HG03457 (cell line): Measurements from ENCODE around the gene UBE2L6.

Experiments used
- ATAC-seq: cut with Tn5 transposase; IDR thresholded peaks from one replicate; pipeline ENCODE4 v1.9.1; 2021; ENCODE audit warnings: moderate number of reproducible peaks; ENCODE audit not compliant: unreplicated experiment

The UBE2L6 gene

DNA sequence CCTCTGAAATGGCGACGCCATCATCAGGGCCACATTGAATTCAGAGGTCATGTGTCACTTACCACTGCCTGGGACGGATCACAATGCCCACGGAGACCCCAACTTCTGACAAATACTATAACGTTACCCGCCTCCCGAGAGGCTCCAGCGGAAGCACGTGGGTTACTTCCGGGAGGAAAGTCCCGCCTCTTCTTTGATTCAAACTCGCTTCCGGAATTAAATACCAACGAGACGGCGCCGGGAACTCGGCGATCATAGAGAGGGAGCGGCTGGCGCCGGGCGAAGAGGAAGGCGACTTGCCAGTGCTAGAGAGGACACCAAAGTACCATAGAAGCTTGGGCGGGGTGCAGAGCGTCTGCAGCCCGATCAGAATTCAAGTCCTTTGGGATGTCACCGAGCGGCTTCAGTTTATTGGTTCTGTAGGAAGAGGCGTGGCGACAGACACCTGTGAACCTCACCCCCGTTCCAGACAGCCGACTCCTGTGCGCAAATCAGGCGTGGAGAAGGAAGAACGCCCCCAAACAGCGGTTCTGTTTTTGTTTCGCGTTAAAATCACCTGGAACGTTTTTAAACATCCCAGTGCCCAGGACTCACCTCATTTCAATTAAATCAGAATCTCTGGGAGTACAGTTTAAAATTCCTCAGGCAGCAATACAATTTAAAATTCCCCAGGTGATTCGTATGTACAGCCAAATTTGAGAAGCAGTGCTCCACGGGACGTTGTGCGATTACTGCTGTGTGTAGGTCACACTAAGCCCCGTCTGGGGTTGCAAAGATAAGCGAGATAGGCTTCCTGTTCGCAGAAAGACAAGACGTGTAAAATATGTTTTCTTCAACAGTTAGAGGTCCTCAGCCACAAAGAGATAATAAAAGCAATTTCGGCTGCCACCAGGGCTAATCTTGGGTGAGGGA, 36.6 kb downstream of the UBE2L6 start, which contains the start of gene TIMM10:
Gene TIMM10 (minus strand): TSS at position 159 of the 912 bp plus-strand sequence. CDS start 565 bp downstream, outside the sequence.
- ATAC-seq: peak; percentile 98

GRCh38 chr11:57530215-57530595, 37.3 kb downstream of the UBE2L6 start:
- no peak for ATAC-seq

- ATAC-seq: no peak
Measured at GRCh38 chr11:57529012-57529411, 38.5 kb downstream of the UBE2L6 start.

DNA sequence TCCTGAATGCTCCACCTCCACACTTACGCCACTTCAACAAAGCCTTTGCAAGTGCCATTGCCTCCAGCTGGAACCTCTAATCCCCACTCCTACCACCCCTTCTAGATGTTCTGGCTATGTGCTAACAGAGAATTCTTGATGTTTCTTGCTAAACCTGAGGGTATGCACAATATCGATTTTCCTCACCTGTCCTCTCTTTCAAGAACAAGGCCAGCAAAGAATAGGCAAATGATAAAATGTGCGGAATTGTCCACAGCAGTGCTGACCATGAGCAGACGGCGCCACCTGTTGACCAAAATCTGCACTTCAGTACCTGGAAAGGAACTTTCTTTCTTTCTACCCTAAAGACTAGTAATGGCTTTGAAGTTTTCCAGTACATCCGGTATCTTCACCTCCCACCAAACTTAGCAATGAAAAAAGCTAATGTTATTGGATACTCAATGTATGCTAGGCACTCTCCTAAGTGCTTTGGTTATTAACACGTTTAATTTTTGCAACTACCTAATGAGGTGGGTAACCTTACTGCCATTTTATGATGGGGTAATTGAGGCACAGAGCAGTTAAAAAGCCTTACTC, 40.3 kb downstream of the UBE2L6 start:
- no peak for ATAC-seq

GRCh38 chr11:57523419-57523818, 44.1 kb downstream of the UBE2L6 start:
- ATAC-seq: no peak

GRCh38 chr11:57521116-57521515, 46.4 kb downstream of the UBE2L6 start:
- no peak for ATAC-seq

DNA sequence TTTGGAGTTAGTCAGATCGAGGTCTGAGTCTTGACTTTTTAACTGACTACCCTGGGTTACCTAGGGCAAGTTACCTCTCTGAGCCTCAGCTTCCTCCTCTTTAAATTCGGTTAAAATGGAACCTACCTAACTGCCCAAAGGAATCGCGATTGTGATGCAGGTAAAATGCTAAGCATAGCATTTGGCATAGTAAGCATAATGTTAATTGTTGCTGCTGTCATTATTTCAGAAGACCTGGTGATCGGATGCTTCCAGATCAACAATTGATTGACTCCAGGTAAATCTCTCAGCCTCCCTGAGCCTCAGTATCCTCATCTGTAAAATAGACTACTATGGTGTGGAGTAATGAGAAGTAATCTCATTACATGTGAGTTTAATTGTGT, 51.4 kb downstream of the UBE2L6 start:
- no peak for ATAC-seq

GRCh38 chr11:57515332-57516060, 52.0 kb downstream of the UBE2L6 start, which contains the start of gene SLC43A1:
SLC43A1 (minus strand) TSS chr11:57515702; CDS start chr11:57514111, 1,591 bp downstream.
- no peak for ATAC-seq

GRCh38 chr11:57514538-57515331, 52.7 kb downstream of the UBE2L6 start:
- peak; percentile 40 for ATAC-seq

DNA sequence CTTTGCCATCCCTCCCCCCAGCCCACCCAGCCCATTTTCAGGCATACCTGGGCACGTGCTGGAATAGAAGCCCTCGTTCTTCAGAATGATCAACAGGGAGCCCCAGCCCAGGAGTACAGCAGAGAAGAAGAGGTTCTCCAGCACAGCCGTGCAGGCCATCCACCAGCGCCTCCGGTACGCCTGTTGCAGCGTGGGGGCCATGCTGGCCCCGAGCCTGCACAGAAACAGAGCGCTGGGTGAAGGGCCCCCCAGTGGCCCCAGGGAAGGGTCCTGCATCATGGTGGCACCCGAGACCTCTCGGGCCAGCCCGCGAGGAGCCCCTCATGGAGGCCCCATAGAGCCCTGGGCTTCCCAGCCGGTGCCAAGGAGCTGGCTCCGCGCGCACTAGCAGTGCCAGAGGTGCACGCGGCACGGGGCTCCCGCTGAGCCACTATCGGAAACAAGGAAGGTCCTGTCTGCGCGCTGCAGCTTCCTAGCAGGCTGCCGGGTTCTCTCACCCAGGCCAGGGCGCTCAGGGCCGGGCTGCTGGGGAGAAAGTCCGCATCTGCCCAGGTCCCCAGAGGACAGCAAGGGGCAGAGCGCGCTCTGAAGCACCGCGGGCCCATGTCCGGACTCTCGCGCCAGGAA, 53.4 kb downstream of the UBE2L6 start:
- peak; percentile 34 for ATAC-seq

- no peak for ATAC-seq
Measured at GRCh38 chr11:57513452-57513795, 54.0 kb downstream of the UBE2L6 start.

GRCh38 chr11:57512646-57513451, 54.6 kb downstream of the UBE2L6 start:
- ATAC-seq: no peak

DNA sequence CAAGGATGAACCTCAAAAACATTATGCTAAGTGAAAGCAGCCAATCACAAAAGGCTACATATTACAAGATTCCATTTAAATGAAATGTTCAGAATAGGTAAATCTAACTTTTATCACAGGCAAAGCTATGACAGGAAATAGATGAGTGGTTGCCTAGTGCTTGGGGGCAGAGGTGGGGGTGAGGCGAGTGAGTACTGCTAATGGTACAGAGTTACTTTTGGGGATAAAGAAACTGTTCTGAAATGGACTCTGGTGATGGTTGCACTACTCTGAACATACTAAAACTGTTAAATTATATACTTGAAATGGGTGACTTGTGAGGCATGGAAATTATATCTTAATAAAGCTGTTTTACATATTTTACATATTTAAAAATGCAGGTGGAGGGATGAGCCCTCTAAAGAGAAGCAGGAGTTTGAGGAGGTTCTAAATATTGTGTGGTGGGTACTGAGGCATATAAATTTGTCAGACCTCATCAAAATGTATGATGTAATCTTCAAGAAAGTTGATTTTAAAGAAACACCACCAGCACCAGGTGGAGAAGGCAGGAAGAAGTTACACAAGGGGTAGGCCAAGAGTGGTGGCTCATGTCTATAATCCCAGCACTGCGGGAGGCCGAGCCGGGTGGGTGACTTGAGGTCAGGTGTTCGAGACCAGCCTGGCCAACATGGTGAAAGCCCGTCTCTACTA, 55.6 kb downstream of the UBE2L6 start:
- no peak for ATAC-seq

DNA sequence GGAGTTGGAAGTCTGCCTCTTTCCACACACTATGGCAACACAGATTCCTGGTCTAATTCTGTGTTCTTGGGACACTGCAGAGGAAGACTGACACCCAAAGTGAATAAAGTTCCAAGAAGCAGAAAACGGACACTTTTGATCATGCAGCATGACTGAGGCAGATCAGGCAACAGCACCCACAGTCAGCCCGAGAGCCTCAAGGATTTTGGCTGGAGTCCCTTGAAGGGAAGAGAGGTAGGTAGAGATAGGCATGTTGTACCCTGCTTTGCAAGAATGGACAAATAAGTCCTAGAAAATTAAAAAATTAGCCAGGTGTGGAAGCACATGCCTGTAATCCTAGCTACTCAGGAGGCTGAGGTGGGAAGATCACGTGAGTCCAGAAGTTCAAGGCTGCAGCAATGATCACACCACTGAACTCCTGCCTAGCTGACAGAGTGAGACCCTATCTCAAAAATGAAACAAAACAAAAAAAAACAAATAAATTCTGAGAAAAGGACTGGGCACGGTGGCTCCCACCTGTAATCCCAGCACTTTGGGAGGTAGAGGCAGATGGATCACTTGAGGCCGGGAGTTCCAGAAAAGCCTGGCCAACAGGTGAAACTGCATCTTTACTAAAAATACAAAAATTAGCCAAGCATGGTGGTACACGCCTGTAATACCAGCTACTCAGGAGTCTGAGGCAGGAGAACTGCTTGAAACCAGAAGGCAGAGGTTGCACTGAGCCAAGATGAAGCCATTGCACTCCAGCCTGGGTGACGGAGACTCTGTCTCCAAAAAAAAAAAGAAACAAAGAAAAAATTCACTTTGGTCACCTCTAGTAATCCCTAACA, 58.9 kb downstream of the UBE2L6 start:
- no peak for ATAC-seq

DNA sequence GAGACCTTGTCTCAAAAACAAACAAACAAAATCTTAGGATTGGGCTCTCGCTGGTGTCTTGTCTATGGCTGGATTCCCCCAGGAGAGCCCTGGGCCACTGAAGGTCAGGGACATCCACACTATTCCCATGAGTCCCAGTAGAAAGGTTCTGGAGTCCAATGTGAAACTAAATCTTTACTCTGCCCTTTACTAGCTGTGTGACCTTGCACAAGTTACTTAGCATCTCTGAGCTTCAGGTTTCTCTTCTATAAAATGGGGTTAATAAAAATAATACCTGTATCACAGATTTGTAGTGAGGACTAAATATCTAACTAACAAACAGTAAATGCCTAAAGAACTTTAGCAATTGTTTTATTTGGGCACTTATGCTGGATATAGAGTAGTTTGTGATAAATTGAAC, 61.0 kb downstream of the UBE2L6 start:
- ATAC-seq: no peak

DNA sequence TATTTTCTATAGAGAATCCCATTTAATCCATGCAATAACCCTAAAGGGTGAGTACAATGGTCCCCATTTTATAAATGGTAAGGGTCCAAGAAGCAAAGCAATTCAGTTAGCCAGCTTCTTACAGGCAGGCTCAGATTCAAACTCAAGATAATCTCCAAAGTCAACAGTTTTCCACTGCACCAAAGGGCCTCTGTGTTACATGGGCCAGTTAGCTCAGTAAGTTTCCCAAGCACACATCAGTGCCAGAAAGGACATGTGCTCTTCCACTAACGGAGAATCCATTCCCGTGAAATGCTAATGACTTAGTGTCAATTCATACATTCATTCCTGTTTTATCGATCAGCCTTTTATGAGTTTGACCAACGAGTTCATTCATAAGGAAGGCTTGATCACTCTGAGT, 63.0 kb downstream of the UBE2L6 start:
- ATAC-seq: no peak

DNA sequence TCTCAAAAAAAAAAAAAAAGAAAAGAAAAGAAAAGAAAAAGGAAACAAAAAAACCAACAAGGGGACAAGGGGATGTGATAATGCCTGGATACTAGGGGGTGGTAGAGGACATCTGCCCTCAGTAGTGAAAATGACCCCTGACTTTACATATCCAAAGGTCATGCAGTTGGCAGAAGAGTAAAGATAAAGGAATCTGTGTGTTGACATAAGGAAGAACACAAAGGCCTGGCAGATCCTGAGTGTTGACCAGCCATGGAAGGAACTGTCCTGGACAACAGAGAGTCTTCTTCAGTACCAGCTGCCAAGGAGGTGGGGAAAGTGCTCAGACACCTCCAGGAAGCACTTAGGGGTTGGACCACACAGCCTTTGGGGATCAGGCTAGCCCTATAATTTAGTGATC, 64.6 kb downstream of the UBE2L6 start:
- ATAC-seq: no peak

DNA sequence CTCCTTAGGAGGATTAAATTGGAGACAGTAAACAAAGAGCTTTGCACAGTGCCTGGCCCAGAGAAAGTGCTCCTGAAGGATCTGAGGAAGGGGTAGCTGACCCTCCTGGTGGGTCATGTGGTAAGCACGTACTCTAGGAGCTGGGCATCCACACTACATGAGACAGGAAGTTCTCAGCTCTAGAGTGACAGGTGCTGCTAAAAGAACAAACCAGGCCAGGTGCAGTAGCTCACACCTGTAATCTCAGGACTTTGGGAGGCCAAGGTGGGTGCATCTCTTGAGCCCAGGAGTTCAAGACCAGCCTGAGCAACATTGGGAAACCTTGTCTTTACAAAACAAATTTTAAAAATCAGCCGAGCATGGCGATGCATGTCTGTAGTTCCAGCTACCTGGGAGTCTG, 65.1 kb downstream of the UBE2L6 start:
- no peak for ATAC-seq
